GM23248 (cell line): Measurements from ENCODE around the gene CERK. TPM values are rescaled to one million over a fixed set of nuclear protein-coding genes. Genes with fewer than 3 reads are reported as not detected.

Source experiments
- DNase-seq: peaks from one replicate; pipeline ENCODE4 v3.0.0-alpha.2; 2015
- H2AFZ ChIP-seq: fragments of 200-600 bp; sonication (generic); 2 replicates; pipeline ENCODE4 v1.6.1; 2016; ENCODE audit warnings: antibody characterized with exemption
- H3F3A ChIP-seq: fragments of 200-600 bp; sonication (generic); 2 replicates; pipeline ENCODE4 v1.6.1; 2016; ENCODE audit warnings: mild to moderate bottlenecking, antibody characterized with exemption, mixed run types; ENCODE audit not compliant: insufficient read depth
- H3K27ac ChIP-seq: fragments of 200-600 bp; sonication (generic); 2 replicates; pipeline ENCODE4 v1.5.1; 2016; ENCODE audit warnings: mild to moderate bottlenecking
- H3K27me3 ChIP-seq: fragments of 200-600 bp; sonication (generic); replicated peaks from 2 replicates; pipeline ENCODE4 v1.6.1; 2016; ENCODE audit warnings: mild to moderate bottlenecking; ENCODE audit not compliant: insufficient read depth
- H3K36me3 ChIP-seq: fragments of 200-600 bp; sonication (generic); 2 replicates; pipeline ENCODE4 v1.6.1; 2016; ENCODE audit warnings: low read depth, mild to moderate bottlenecking
- H3K4me1 ChIP-seq: fragments of 200-600 bp; sonication (generic); 2 replicates; pipeline ENCODE4 v1.6.1; 2016; ENCODE audit warnings: mild to moderate bottlenecking; ENCODE audit not compliant: insufficient read depth
- H3K4me2 ChIP-seq: fragments of 200-600 bp; sonication (generic); one replicate; pipeline ENCODE4 v1.6.1; 2016; ENCODE audit warnings: mild to moderate bottlenecking; ENCODE audit not compliant: unreplicated experiment
- H3K4me3 ChIP-seq: fragments of 200-600 bp; sonication (generic); 2 replicates; pipeline ENCODE4 v1.5.1; 2016; ENCODE audit warnings: mild to moderate bottlenecking
- H3K79me2 ChIP-seq: fragments of 200-600 bp; sonication (generic); 2 replicates; pipeline ENCODE4 v1.6.1; 2016; ENCODE audit warnings: mild to moderate bottlenecking; ENCODE audit not compliant: insufficient read depth
- H3K9ac ChIP-seq: fragments of 200-600 bp; sonication (generic); 2 replicates; pipeline ENCODE4 v1.6.1; 2016; ENCODE audit warnings: mild to moderate bottlenecking
- H3K9me2 ChIP-seq: fragments of 200-600 bp; sonication (generic); 2 replicates; pipeline ENCODE4 v1.6.1; 2016; ENCODE audit warnings: mixed run types, mild to moderate bottlenecking, moderate library complexity; ENCODE audit not compliant: insufficient read depth
- H3K9me3 ChIP-seq: fragments of 200-600 bp; sonication (generic); one replicate; pipeline ENCODE4 v1.6.1; 2017; ENCODE audit warnings: low read depth
- H4K20me1 ChIP-seq: fragments of 200-600 bp; sonication (generic); 2 replicates; pipeline ENCODE4 v1.6.0; 2016; ENCODE audit not compliant: insufficient read depth
- EZH2 ChIP-seq: fragments of 200-600 bp; sonication (generic); IDR thresholded peaks from 2 replicates; pipeline ENCODE4 v1.6.1; 2018; ENCODE audit warnings: antibody characterized with exemption, mild to moderate bottlenecking; ENCODE audit not compliant: insufficient read depth, poor library complexity, severe bottlenecking
- EZH2phosphoT487 ChIP-seq: fragments of 200-600 bp; sonication (generic); IDR thresholded peaks from 2 replicates; pipeline ENCODE4 v1.6.1; 2018; ENCODE audit warnings: antibody characterized with exemption, moderate library complexity, mild to moderate bottlenecking, low read depth; ENCODE audit not compliant: insufficient read depth
- WGBS, 2 experiments: methylation state at CpG; one replicate each; pipeline ENCODE4 v1.1.6; 2015 to 2017; ENCODE audit warnings: low lambda C conversion rate in 2 of 2, low coverage in 1 of 2; ENCODE audit errors: missing lambda C conversion rate in 2 of 2; 5-methylcytosine and 5-hydroxymethylcytosine counted together
- in situ Hi-C: fragments of 300-500 bp; cut with MboI; formaldehyde crosslinking; loops from 2 replicates; pipeline ENCODE4 v1.15.0; 2020
- polyA plus RNA-seq: library from polyadenylated mRNA; unstranded; fragments of >200 nt; fragmentation: Nextera tagmentation; extraction: Ambion mirVana; gene quantifications from 2 replicates; pipeline ENCODE4 v1.2.1, GENCODE V29; 2016
- total RNA-seq: library from RNA; depleted of rRNA; stranded (reverse); fragments of >200 nt; shearing (Covaris generic); gene quantifications from 2 replicates; pipeline ENCODE4 v1.2.3, GENCODE V29; 2014

The CERK gene
- total and polyA plus RNA-seq, 2 experiments from 2014 or later, result 25.3 to 45.4 TPM

DNA sequence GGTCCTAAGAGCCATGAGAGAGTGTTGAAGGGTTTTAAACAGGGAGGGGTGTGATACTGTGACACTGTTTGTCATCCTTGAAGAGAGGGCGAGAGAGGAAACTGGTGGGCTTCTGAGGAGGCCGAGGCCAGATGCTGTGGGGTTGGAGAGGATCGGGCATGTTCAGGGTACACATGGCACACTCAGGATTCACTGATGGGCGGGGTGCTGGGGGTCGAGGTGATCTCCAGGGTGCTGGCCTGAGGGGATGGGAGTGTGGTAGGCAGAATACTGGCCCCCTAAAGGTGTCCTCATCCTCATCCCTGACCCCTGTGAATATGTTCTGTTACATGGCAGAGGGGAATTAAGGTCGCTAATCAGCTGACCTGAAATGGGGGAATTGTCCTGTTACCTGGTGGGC, 31.7 kb upstream of the CERK start:
- H3K27me3 ChIP-seq, result no peaks in the 10 kb centered on the region
- H3K9me2 ChIP-seq, result no peaks in the 10 kb centered on the region
- in situ Hi-C loops, result no loop called here
- peaks cover 92% of the 10 kb centered on the region for H3K79me2 ChIP-seq
- H3K4me3 ChIP-seq, result no peak overlapping the region
- no peak overlapping the region for H2AFZ ChIP-seq
- DNase-seq, result no peak
- peaks cover 16% of the 10 kb centered on the region; the same call in 1 of the 2 replicates for H3F3A ChIP-seq
- H3K27ac ChIP-seq, result no peak overlapping the region
- H3K9ac ChIP-seq, result no peak overlapping the region
- no peaks in the 10 kb centered on the region for H3K9me3 ChIP-seq
- TF ChIP-seq EZH2 (no peak), EZH2phosphoT487 (no peak)
- peaks cover 13% of the 10 kb centered on the region for H3K4me1 ChIP-seq
- no peak overlapping the region for H3K4me2 ChIP-seq
- whole genome bisulfite sequencing, 2 experiments, result 98 to 100% methylated on average over 6 of the region's 6 CpGs
- no peaks in the 10 kb centered on the region for H3K36me3 ChIP-seq
- H4K20me1 ChIP-seq, result no peaks in the 10 kb centered on the region

DNA sequence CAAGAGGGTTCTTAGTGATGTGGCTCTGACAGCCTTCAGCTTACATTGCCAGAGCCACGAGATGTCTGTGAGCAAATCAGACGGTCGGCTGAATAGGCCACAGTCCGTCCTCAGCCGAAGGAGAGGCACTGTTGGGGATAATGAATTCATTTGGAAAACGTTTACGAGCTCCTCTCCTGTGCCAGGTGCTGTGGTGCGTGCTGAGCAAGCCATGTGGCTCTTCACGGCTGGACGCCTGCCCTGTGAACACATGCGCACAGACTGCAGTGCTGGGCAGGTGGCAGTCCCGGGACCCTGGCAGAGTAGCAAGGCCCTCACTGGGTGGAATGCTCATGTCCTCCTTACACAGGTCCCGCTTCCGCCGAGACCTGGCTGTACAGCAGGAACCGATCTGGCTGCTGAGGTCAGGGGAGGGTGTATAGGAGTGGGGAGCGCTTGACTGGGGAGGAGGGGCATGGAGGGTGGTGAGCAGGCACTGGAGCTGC, 31.2 kb upstream of the CERK start:
- H3K36me3 ChIP-seq, result no peaks in the 10 kb centered on the region
- peaks cover 92% of the 10 kb centered on the region for H3K79me2 ChIP-seq
- no peaks in the 10 kb centered on the region for H4K20me1 ChIP-seq
- no peaks in the 10 kb centered on the region for H3K27me3 ChIP-seq
- H3K9me2 ChIP-seq, result no peaks in the 10 kb centered on the region
- no peak overlapping the region for H3K27ac ChIP-seq
- H3F3A ChIP-seq, result peaks cover 13% of the 10 kb centered on the region; the same call in 1 of the 2 replicates
- H3K4me2 ChIP-seq, result no peak overlapping the region
- no peak overlapping the region for H3K4me3 ChIP-seq
- TF ChIP-seq EZH2, result no peak
- no peak for TF ChIP-seq EZH2phosphoT487
- no peak overlapping the region for H2AFZ ChIP-seq
- H3K4me1 ChIP-seq, result peaks cover 12% of the 10 kb centered on the region
- no peak overlapping the region for H3K9ac ChIP-seq
- no peaks in the 10 kb centered on the region for H3K9me3 ChIP-seq
- WGBS, 2 experiments, result 81 to 87% methylated on average over 17 of the region's 17 CpGs
- in situ Hi-C loops, result no loop called here
- DNase-seq, result no peak

DNA sequence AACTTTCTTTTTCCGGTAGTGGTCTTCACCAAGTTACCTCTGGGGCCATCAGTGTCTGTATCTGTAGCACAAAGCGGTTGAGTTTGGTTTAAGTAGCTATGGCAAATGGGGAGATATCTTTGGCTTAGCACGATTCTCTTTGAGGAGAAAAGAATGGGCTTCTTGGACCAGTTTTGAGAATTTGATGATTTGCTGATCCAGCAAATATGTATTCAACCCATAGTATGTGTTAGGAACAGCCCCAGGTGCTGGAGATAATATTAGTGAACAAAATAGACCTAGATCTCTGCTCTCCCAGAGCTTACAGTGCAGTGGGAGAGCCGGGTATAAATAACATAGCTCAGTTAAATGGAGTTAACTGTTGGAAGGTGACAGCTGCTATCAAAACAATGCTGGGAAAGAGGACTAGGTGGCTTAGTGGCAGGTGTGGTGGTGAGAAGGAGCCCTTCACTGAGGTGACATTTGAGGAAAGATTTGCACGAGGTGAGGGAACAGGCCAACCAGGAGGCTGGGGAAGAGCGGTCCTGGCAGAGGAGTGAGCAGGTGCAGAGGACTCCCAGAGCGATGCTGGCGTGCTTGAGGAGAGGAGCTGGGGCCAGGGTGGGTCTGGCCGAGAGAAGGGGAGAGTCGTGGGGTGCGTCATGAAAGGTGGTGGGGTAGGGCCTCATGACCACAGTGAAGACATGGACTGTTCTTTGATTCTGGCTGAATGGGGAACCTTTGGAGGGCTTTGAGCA, 29.4 kb upstream of the CERK start:
- no peaks in the 10 kb centered on the region for H4K20me1 ChIP-seq
- no peak for DNase-seq
- no peak overlapping the region for H3K4me3 ChIP-seq
- no peak for TF ChIP-seq EZH2
- TF ChIP-seq EZH2phosphoT487, result no peak
- peaks cover 95% of the 10 kb centered on the region for H3K79me2 ChIP-seq
- no peaks in the 10 kb centered on the region for H3K27me3 ChIP-seq
- no peaks in the 10 kb centered on the region for H3K9me3 ChIP-seq
- 98 to 99% methylated on average over 11 of the region's 11 CpGs for WGBS, 2 experiments
- no peak overlapping the region for H3K4me2 ChIP-seq
- H2AFZ ChIP-seq, result no peak overlapping the region
- H3K9me2 ChIP-seq, result no peaks in the 10 kb centered on the region
- H3K4me1 ChIP-seq, result peaks cover 13% of the 10 kb centered on the region
- H3K36me3 ChIP-seq, result no peaks in the 10 kb centered on the region
- no peak overlapping the region for H3K27ac ChIP-seq
- in situ Hi-C loops, result no loop called here
- peaks cover 9% of the 10 kb centered on the region; the same call in 1 of the 2 replicates for H3F3A ChIP-seq
- H3K9ac ChIP-seq, result no peak overlapping the region

DNA sequence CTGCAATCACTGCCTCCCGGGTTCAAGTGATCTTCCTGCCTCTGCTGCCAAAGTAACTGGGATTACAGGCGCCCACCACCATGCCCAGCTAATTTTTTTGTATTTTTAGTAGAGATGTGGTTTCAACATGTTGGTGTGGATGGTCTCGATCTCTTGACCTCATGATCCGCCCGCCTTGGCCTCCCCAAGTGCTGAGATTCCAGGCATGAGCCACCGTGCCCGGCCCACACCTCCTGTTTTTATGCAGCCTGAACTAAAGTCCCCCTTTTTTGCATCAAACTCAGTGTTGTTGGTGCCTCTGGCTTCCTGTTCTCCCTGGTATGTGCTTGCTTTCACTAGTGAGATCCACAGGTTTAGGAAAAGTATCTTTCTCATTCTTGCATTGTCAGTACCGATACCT, 28.6 kb upstream of the CERK start:
- Histone ChIP-seq H3K27ac (no peak overlapping the region), H2AFZ (no peak overlapping the region), H3K36me3 (no peaks in the 10 kb centered on the region), H3F3A (peaks cover 9% of the 10 kb centered on the region; the same call in 1 of the 2 replicates), H3K9ac (no peak overlapping the region), H3K4me2 (no peak overlapping the region), H3K4me1 (peaks cover 13% of the 10 kb centered on the region), H3K79me2 (peaks cover 99% of the 10 kb centered on the region), H3K4me3 (no peak overlapping the region), H3K9me2 (no peaks in the 10 kb centered on the region), H3K27me3 (no peaks in the 10 kb centered on the region), H4K20me1 (no peaks in the 10 kb centered on the region), H3K9me3 (no peaks in the 10 kb centered on the region)
- 89 to 92% methylated on average over 8 of the region's 8 CpGs for WGBS, 2 experiments
- TF ChIP-seq EZH2 (no peak), EZH2phosphoT487 (no peak)
- in situ Hi-C loops, result no loop called here
- no peak for DNase-seq
